HG03575 (cell line): ENCODE data around the gene NFILZ.

ENCODE experiments used
- ATAC-seq: cut with Tn5 transposase; IDR thresholded peaks from one replicate; pipeline ENCODE4 v1.9.1; 2021; ENCODE audit not compliant: unreplicated experiment, insufficient number of reproducible peaks, low FRiP score; ENCODE audit errors: extremely low read depth

Gene NFILZ

DNA sequence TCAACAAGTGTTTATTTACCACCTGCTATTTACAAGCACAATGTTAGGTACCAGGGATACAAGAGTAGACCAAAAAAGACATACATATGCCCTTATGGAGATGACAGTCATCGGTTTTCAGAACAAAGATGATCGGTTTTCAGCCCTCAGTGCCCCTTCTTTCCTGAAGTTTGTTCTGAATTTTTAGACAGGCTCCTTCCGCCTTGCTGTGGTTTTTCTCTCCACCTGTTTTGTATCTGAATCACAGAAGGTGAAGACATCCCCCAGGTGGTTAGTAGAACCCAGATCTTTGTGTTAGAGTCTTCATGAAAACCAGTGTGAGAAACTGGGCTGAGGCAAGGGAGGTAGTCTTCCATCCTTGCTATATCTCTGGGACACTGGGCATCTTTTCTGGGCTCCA is 44.6 kb downstream of the NFILZ start:
- no peak for ATAC-seq

DNA sequence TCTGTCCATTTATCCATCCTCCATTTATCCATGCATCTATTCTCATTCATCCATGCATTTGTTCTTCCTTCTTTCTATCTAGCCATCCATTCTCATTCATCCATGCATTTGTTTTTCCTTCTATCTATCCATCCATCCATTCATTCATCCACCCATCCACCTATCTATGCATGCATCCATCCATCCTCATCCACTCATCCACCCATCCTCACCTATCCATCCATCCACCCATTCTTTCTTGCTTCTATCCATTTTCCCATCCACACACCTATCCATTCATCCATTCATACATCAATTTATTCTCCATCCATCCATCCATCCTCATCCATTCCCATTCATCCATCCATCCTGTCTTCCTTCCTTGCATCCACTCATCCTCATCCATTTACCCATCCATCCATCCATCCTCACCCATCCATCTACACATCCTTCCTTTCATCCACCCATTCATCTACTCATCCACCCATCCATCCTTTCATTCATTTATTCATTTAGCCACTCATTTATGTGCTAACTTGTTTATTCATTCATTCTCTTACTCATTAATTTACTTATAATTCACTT is 47.9 kb downstream of the NFILZ start:
- no peak for ATAC-seq
